PC-3 (cell line): Measurements from ENCODE around the gene GRIA1.

ENCODE experiments used
- CTCF ChIP-seq: fragments of 300-600 bp; sonication (generic); conservative IDR thresholded peaks from 2 replicates; pipeline ENCODE4 v1.5.1; 2017; ENCODE audit warnings: antibody characterized with exemption, low read depth, mild to moderate bottlenecking, low read length
- EZH2 ChIP-seq: fragments of 300-600 bp; sonication (generic); IDR thresholded peaks from one replicate; pipeline ENCODE4 v1.6.1; 2017; ENCODE audit warnings: antibody characterized with exemption, mild to moderate bottlenecking, low read length; ENCODE audit not compliant: unreplicated experiment
- EZH2phosphoT487 ChIP-seq: fragments of 300-600 bp; sonication (generic); IDR thresholded peaks from 2 replicates; pipeline ENCODE4 v1.6.1; 2018; ENCODE audit warnings: mild to moderate bottlenecking, antibody characterized with exemption, low read length, borderline replicate concordance

GRCh38 chr5:153707626-153708025, 217.2 kb downstream of the GRIA1 start:
- TF ChIP-seq CTCF (no peak), EZH2 (no peak), EZH2phosphoT487 (no peak)
